ENCODE measurements around the gene ZNF316. TPM values are rescaled to one million over a fixed set of nuclear protein-coding genes. Genes with fewer than 3 reads are reported as not detected.

ZNF316 gene
- total and polyA plus RNA-seq, 12 donors = 10.6 to 98.1 (median 29.6) TPM

GRCh38 chr7:6622134-6622710 is 14.9 kb upstream of the ZNF316 start:
- intact Hi-C loops (cut with DNase I) = no loop called here
- Histone ChIP-seq H3K9me3 (replicated peaks in 1 of 3) (no peaks in the 10 kb centered on the region), H3K27me3 (no peaks in the 10 kb centered on the region), H3K36me3 (replicated peaks in 1 of 2) (peaks cover 0 to 8% of the 10 kb centered on the region in 2 donors), H3K27ac (no peak overlapping the region), H3K4me1 (replicated peaks in 1 of 2) (no peaks in the 10 kb centered on the region), H3K4me3 (no peak overlapping the region)
- TF ChIP-seq POLR2A (IDR thresholded peaks at IDR 0.05) = no peak
- TF ChIP-seq, protein P1, sequence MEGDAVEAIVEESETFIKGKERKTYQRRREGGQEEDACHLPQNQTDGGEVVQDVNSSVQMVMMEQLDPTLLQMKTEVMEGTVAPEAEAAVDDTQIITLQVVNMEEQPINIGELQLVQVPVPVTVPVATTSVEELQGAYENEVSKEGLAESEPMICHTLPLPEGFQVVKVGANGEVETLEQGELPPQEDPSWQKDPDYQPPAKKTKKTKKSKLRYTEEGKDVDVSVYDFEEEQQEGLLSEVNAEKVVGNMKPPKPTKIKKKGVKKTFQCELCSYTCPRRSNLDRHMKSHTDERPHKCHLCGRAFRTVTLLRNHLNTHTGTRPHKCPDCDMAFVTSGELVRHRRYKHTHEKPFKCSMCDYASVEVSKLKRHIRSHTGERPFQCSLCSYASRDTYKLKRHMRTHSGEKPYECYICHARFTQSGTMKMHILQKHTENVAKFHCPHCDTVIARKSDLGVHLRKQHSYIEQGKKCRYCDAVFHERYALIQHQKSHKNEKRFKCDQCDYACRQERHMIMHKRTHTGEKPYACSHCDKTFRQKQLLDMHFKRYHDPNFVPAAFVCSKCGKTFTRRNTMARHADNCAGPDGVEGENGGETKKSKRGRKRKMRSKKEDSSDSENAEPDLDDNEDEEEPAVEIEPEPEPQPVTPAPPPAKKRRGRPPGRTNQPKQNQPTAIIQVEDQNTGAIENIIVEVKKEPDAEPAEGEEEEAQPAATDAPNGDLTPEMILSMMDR (IDR thresholded peaks at IDR 0.05) = no peak
- no peak for DNase-seq
- 97 to 100% (median 97%) methylated on average over 1 to 67 of the region's 67 CpGs for WGBS, 4 donors

DNA sequence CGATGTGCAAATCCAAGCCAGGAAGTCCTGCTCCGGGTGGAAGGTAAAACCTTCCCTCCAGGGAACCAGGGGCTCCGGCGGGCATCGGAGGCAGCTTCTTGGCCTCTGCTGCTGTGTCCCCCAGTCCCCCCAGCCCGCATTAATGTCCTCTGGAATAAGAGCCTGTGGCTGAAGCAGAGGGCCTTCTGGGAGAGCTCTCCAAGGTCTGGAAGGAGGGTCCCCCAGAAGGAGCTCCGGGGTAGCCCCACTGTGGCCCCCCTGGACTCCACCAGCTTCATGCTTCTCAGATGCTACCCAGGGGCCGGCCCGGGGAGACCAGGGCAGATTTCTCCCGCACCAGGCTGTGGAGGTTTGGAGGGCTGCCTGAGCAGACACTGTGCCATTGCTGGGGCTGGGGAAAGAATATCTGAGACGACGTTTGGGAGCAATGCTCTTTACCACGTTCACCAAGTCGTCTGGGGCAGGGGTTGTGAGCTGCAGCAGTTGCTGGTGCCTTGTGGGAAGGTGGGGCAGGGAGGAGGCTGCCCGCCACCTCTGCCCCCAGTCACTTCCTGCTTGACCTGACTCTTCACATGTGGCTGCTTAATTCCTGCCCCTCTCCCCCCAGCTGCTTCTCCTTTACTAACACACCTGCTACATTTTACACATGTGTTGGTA is 13.4 kb upstream of the ZNF316 start:
- Histone ChIP-seq H3K9me3 (replicated peaks in 1 of 3) (no peaks in the 10 kb centered on the region), H3K4me1 (replicated peaks in 1 of 2) (no peaks in the 10 kb centered on the region), H3K4me3 (no peak overlapping the region), H3K27me3 (no peaks in the 10 kb centered on the region), H3K36me3 (replicated peaks in 1 of 2) (peaks cover 0 to 8% of the 10 kb centered on the region in 2 donors), H3K27ac (no peak overlapping the region)
- intact Hi-C loops (cut with DNase I) = no loop called here
- TF ChIP-seq POLR2A (IDR thresholded peaks at IDR 0.05) = no peak
- TF ChIP-seq, protein P1 (IDR thresholded peaks at IDR 0.05) = no peak
- no peak for DNase-seq
- 75 to 85% (median 84%) methylated on average over 11 to 15 of the region's 15 CpGs for WGBS, 4 donors

- Histone ChIP-seq H3K4me3 (no peak overlapping the region), H3K27me3 (no peaks in the 10 kb centered on the region), H3K36me3 (replicated peaks in 1 of 2) (peaks cover 0 to 8% of the 10 kb centered on the region in 2 donors), H3K9me3 (replicated peaks in 1 of 3) (no peaks in the 10 kb centered on the region), H3K4me1 (replicated peaks in 1 of 2) (no peaks in the 10 kb centered on the region), H3K27ac (no peak overlapping the region)
- DNase-seq = no peak
- WGBS, 4 donors = 68 to 85% (median 78%) methylated on average over 3 of the region's 3 CpGs
- no peak for TF ChIP-seq POLR2A (IDR thresholded peaks at IDR 0.05)
- TF ChIP-seq, protein P1 (IDR thresholded peaks at IDR 0.05) = no peak
- intact Hi-C loops (cut with DNase I) = no loop called here
These were observed 12.9 kb upstream of the ZNF316 start for GRCh38 chr7:6624246-6624611.

GRCh38 chr7:6628045-6628444 is 9.1 kb upstream of the ZNF316 start:
- no peaks in the 10 kb centered on the region for H3K9me3 ChIP-seq (replicated peaks in 1 of 3)
- no peak for DNase-seq
- H3K27ac ChIP-seq = no peak overlapping the region
- no peaks in the 10 kb centered on the region for H3K27me3 ChIP-seq
- TF ChIP-seq, protein P1 (IDR thresholded peaks at IDR 0.05) = no peak
- TF ChIP-seq POLR2A (IDR thresholded peaks at IDR 0.05) = no peak
- H3K36me3 ChIP-seq (replicated peaks in 1 of 2) = no peaks in the 10 kb centered on the region
- 74 to 87% (median 81%) methylated on average over 6 of the region's 6 CpGs for WGBS, 4 donors
- intact Hi-C loops (cut with DNase I) = no loop called here
- no peaks in the 10 kb centered on the region for H3K4me1 ChIP-seq (replicated peaks in 1 of 2)
- no peak overlapping the region for H3K4me3 ChIP-seq
